GM19463 (cell line): Measurements from ENCODE around the gene GAPDH.
"Not testable (repeated sequence)": the region's sequence is repeated elsewhere in the genome, so short reads cannot be mapped to it uniquely, and the experiment has no call there.

ENCODE experiments used
- ATAC-seq: cut with Tn5 transposase; IDR thresholded peaks from one replicate; pipeline ENCODE4 v1.9.1; 2021; ENCODE audit warnings: mild to moderate bottlenecking, moderate library complexity; ENCODE audit not compliant: unreplicated experiment

The GAPDH gene

GRCh38 chr12:6558014-6558760 lies 23.9 kb downstream of the GAPDH start:
- ATAC-seq, result not testable (repeated sequence)

GRCh38 chr12:6559500-6559899 lies 25.2 kb downstream of the GAPDH start:
- ATAC-seq, result no peak

- ATAC-seq, result no peak
These were observed 26.3 kb downstream of the GAPDH start for GRCh38 chr12:6560501-6561205.

- ATAC-seq, result no peak
These were observed 28.6 kb downstream of the GAPDH start for GRCh38 chr12:6562881-6563280.

GRCh38 chr12:6563448-6564050 lies 29.2 kb downstream of the GAPDH start:
- no peak for ATAC-seq

- no peak for ATAC-seq
These were observed 32.9 kb downstream of the GAPDH start for GRCh38 chr12:6567112-6567670.

GRCh38 chr12:6569312-6569711 lies 35.0 kb downstream of the GAPDH start:
- no peak for ATAC-seq

DNA sequence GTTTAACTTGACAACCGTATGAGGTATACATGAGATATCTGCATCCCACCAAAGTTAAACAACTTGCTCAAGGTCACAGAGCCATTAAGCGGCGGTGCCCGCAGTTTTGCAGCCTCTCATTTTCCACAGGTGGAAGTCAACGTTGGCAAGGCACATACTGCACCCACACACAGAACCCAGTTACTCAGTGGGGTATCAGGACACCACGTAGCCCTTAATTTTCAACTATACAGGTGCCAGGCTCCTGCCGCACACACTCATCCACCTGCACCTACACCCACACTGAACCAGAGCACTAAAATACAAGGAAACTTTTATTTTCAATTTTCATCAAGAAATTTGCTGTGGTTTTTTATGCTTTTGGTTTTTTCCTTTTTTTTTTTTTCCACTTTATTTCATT lies 35.5 kb downstream of the GAPDH start:
- no peak for ATAC-seq

DNA sequence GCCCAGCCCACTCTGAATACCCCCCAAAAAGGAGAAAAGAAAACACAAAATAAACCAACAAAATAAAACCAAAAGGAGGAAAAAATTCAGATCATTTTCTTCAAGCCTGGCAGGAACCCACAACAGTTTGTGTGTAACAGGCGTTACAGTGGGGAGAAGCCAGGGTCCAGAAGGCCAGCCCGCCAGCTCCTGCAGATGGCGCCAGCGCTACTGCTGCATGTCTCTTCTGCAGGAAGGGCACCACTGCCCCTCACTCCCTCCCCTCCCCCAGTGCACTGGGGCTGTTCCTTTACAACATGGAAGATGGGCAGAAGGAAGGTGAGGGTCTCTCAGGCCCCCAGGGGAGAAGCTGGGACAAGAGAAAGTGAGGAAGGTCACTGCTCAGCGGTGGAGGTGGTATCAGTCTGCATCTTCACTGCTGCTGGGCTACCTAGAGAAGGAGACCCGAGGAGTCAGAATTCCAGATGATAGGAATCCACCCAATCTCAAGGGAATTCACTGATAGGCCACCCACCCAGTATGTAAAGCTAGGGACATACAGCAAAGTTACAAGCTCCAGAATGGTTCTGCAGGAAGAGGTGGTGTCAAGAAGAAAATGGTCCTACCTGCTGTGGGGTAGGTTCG lies 36.1 kb downstream of the GAPDH start:
- no peak for ATAC-seq

DNA sequence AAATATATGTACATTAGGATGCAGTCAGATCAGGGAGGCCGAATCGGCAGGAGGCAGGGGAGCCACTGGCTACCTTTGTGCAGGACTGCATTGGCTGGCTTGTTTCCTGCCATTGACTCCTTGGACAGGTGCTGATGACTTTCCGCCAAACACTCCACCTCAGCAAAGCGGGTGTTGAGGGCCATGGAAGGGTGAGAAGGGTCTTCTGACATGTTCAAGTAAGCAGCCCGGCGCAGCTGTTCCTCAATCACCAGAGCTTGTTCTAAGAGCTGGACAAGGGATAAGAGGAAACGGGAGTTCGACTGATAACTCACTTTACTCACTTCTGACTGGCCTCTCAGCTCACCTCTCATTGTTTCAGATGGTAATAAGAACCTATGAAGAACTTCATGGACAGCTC lies 38.7 kb downstream of the GAPDH start:
- ATAC-seq, result no peak

DNA sequence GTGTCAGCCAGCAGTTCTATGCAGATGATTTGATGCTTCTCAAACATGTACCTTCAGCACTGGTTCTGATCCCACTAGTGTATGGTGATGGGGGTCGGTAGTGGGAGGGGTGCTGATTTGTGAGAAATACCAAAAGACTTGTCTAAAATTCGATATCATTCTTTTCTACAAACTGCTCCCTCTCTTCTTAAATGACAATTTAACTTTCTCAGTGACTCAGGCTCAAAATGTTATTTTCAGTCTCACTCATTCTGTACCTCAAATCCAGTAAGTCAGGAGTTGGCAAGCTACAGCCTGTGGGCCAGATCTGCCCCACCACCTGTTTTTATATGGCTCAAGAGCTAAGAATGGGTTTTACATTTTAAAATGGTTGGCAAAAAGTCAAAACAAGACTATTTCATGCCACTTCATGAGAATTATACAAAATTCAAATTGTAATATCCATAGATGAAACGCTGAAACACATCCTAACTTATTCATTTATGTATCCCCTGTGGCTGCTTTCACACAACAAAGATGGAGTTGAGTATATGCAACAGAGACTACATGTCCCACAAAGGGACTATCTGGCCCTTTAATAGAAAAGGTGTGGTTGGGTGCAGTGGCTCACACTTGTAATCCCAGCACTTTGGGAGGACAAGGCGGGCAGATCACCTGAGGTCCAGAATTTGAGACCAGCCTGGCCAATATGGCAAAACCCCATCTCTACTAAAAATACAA lies 40.4 kb downstream of the GAPDH start:
- ATAC-seq, result no peak

- no peak for ATAC-seq
These were observed 41.3 kb downstream of the GAPDH start for GRCh38 chr12:6575648-6576047.

GRCh38 chr12:6582196-6582595 lies 47.9 kb downstream of the GAPDH start:
- no peak for ATAC-seq

DNA sequence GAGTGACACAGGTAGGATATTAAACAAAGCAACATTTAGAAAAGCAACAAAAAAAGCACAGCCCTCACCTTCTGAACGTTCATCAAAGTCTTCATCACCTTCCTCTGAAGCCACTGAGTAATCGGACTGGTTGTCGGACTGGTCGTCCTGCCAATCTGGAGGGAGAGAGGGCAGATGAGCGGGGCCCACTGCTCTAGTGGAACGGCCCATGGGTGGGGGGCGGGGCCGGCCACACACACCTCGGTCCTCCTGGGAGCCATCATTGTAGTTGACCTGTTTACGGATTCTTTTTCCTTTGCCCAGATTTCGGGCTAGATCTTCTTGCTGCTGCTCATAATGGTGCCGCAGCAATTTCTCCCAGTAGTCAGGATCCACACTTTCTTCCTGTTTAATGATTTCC lies 48.6 kb downstream of the GAPDH start:
- ATAC-seq, result no peak

- ATAC-seq, result no peak
These were observed 50.0 kb downstream of the GAPDH start for GRCh38 chr12:6584293-6584692.

GRCh38 chr12:6586569-6586968 lies 52.3 kb downstream of the GAPDH start:
- not testable (repeated sequence) for ATAC-seq
